Fibroblast of lung (primary cell): ENCODE data around the gene CHRND.

Source experiments
- EZH2 ChIP-seq: IDR thresholded peaks from 2 replicates; pipeline ENCODE4 v1.5.1; 2012; ENCODE audit warnings: low read length, control low read depth, mild to moderate bottlenecking; ENCODE audit errors: missing control alignments
- TF ChIP-seq, protein P1 (sequence below), 2 donors: IDR thresholded peaks in 1 of 2; conservative IDR thresholded peaks in 1 of 2; 1 replicate in 1 of 2; 2 replicates in 1 of 2; pipeline ENCODE4 v1.5.1; 2011 to 2012; ENCODE audit warnings: low read length in 2 of 2, control low read depth in 1 of 2, inconsistent platforms in 1 of 2, low read depth in 1 of 2, mild to moderate bottlenecking in 1 of 2

DNA sequence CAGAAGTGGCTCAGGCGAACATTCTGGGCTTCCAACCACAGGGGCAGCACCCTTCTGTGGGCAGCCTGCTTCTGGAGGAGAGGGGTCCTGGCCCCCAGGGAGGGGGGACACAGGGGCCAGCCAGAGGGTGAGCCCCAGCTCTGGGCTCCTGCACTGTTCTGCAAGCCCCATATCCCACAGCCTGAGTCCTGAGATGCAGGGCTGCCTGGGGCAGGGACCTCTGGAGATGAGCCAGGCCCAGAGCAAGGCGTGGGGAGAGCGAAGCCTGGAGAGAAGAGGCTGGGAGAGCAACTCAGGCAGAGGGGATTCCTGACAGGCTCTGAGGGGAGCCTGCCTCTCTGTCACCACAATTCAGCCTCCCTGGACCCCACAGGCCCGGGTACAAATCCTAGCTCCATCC is 19.3 kb upstream of the CHRND start:
- TF ChIP-seq, protein P1, sequence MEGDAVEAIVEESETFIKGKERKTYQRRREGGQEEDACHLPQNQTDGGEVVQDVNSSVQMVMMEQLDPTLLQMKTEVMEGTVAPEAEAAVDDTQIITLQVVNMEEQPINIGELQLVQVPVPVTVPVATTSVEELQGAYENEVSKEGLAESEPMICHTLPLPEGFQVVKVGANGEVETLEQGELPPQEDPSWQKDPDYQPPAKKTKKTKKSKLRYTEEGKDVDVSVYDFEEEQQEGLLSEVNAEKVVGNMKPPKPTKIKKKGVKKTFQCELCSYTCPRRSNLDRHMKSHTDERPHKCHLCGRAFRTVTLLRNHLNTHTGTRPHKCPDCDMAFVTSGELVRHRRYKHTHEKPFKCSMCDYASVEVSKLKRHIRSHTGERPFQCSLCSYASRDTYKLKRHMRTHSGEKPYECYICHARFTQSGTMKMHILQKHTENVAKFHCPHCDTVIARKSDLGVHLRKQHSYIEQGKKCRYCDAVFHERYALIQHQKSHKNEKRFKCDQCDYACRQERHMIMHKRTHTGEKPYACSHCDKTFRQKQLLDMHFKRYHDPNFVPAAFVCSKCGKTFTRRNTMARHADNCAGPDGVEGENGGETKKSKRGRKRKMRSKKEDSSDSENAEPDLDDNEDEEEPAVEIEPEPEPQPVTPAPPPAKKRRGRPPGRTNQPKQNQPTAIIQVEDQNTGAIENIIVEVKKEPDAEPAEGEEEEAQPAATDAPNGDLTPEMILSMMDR (conservative IDR thresholded peaks at IDR 0.05 in 1 of 2, IDR thresholded peaks at IDR 0.05 in 1 of 2; ENCODE audit: low read depth in 1 of 2, low read length in 2 of 2), result no peak
- no peak for TF ChIP-seq EZH2
